HepG2 (cell line): ENCODE measurements around the gene BLOC1S1. TPM values are rescaled to one million over a fixed set of nuclear protein-coding genes. Genes with fewer than 3 reads are reported as not detected.

Experiments
- ATAC-seq: fragments of 200-7000 bp; cut with Tn5 transposase; 3 replicates; pipeline ENCODE4 v1.9.1; 2020; ENCODE audit warnings: mild to moderate bottlenecking, moderate library complexity
- BruUV-seq: library from RNA; stranded (reverse); fragments of 400-500 nt; replicated peaks from 2 replicates; lab custom pipeline; 2021; lab: Mats Ljungman, UMichigan
- CTCF ChIA-PET: fragments of 300-600 bp; formaldehyde crosslinking; extraction: SDS; loops from one replicate; lab custom pipeline; 2021; ENCODE audit warnings: low total read pairs, inconsistent platforms, low intra/inter-chr PET ratio; lab: Yijun Ruan, JAX
- POLR2A ChIA-PET: fragments of 350-600 bp; sonication (Branson Sonifier 250); formaldehyde crosslinking; loops from one replicate; lab custom pipeline; 2020; ENCODE audit warnings: antibody characterized with exemption, inconsistent platforms; lab: Yijun Ruan, JAX
- DNase-seq: peaks from one replicate; pipeline ENCODE4 v3.0.0-alpha.2; 2015; ENCODE audit warnings: low spot score
- FAIRE-seq: peaks from 3 replicates; lab custom pipeline; 2011; peaks lifted over from hg19 to GRCh38; lab: Jason Lieb, UNC
- H2AFZ ChIP-seq: one replicate; pipeline ENCODE4 v1.6.1; 2011; ENCODE audit warnings: low read length, inconsistent platforms
- H3K27ac ChIP-seq: fragments of 300-600 bp; 3 replicates; pipeline ENCODE4 v1.8.0; 2011; ENCODE audit warnings: mixed run types, mild to moderate bottlenecking, mixed read lengths, low read length, inconsistent platforms; ENCODE audit not compliant: insufficient read depth; ENCODE audit errors: extremely low read length
- H3K27me3 ChIP-seq, 2 experiments: fragments of 200-600 bp in 1 of 2; 2 replicates in 1 of 2; 3 replicates in 1 of 2; pipeline versions ENCODE4 v1.6.0 to v1.8.0; 2011; ENCODE audit warnings: low read length in 2 of 2, mild to moderate bottlenecking in 2 of 2, moderate library complexity in 2 of 2, inconsistent platforms in 1 of 2; ENCODE audit not compliant: insufficient read depth in 2 of 2, control insufficient read depth in 1 of 2
- H3K36me3 ChIP-seq, 2 experiments: fragments of 200-600 bp in 1 of 2; replicated peaks in 1 of 2; 2 replicates in 1 of 2; 3 replicates in 1 of 2; pipeline versions ENCODE4 v1.5.1 to v1.8.0; 2011; ENCODE audit warnings: low read length in 2 of 2, inconsistent platforms in 1 of 2; ENCODE audit not compliant: insufficient read depth in 2 of 2, control insufficient read depth in 1 of 2
- H3K4me1 ChIP-seq: 2 replicates; pipeline ENCODE4 v1.5.1; 2012; ENCODE audit warnings: low read length, inconsistent platforms; ENCODE audit not compliant: insufficient read depth
- H3K4me2 ChIP-seq: 2 replicates; pipeline ENCODE4 v1.6.0; 2011; ENCODE audit warnings: low read depth, low read length, inconsistent platforms
- H3K4me3 ChIP-seq, 3 experiments: fragments of 200-600 bp in 1 of 3; sonication (generic), shearing (Covaris generic) in 1 of 3; replicated peaks in 1 of 3; 2 replicates each; pipeline ENCODE4 v1.5.1; 2011 to 2016; ENCODE audit warnings: low read length in 3 of 3, inconsistent platforms in 2 of 3, low read depth in 2 of 3, mild to moderate bottlenecking in 2 of 3, control low read depth in 1 of 3, mixed read lengths in 1 of 3; ENCODE audit not compliant: insufficient read depth in 1 of 3
- H3K79me2 ChIP-seq: one replicate; pipeline ENCODE4 v1.6.1; 2011; ENCODE audit warnings: low read length, inconsistent platforms; ENCODE audit not compliant: insufficient read depth
- H3K9ac ChIP-seq: 2 replicates; pipeline ENCODE4 v1.6.0; 2011; ENCODE audit warnings: mild to moderate bottlenecking, low read depth, low read length, inconsistent platforms; ENCODE audit not compliant: insufficient read depth
- H3K9me3 ChIP-seq: 2 replicates; pipeline ENCODE4 v1.5.1; 2012; ENCODE audit warnings: mild to moderate bottlenecking, low read length
- H4K20me1 ChIP-seq: 2 replicates; pipeline ENCODE4 v1.6.0; 2011; ENCODE audit warnings: inconsistent platforms, mild to moderate bottlenecking, low read length, moderate library complexity; ENCODE audit not compliant: insufficient read depth
- ATF6 ChIP-seq: sonication (generic); formaldehyde crosslinking; conservative IDR thresholded peaks from 2 replicates; pipeline ENCODE4 v1.4.0; 2020; ENCODE audit warnings: missing genetic modification reagents
- CBFB ChIP-seq: sonication (generic); formaldehyde crosslinking; IDR thresholded peaks from 2 replicates; pipeline ENCODE4 v1.4.0; 2020; ENCODE audit warnings: missing genetic modification reagents
- HNF4A ChIP-seq: sonication (generic); formaldehyde crosslinking; IDR thresholded peaks from 2 replicates; pipeline ENCODE4 v1.4.0; 2020; ENCODE audit warnings: missing genetic modification reagents
- HNF4G ChIP-seq, 2 experiments: sonication (generic) in 1 of 2; formaldehyde crosslinking in 1 of 2; IDR thresholded peaks; 2 replicates each; pipeline versions ENCODE4 v1.4.0 to v1.6.1; 2011 to 2020; ENCODE audit warnings: borderline replicate concordance in 2 of 2, low read depth in 2 of 2, mild to moderate bottlenecking in 2 of 2, low read length in 1 of 2, missing genetic modification reagents in 1 of 2, moderate library complexity in 1 of 2
- TBX2 ChIP-seq: sonication (generic); formaldehyde crosslinking; IDR thresholded peaks from 2 replicates; pipeline ENCODE4 v1.5.0; 2020; ENCODE audit warnings: missing genetic modification reagents, mild to moderate bottlenecking, borderline replicate concordance
- ZBTB39 ChIP-seq: sonication (generic); formaldehyde crosslinking; IDR thresholded peaks from 2 replicates; pipeline ENCODE4 v1.5.0; 2020; ENCODE audit warnings: missing genetic modification reagents
- ZFP82 ChIP-seq: sonication (generic); formaldehyde crosslinking; IDR thresholded peaks from 2 replicates; pipeline ENCODE4 v1.5.1; 2020; ENCODE audit warnings: mild to moderate bottlenecking, missing genetic modification reagents, borderline replicate concordance
- ZNF17 ChIP-seq: sonication (generic); formaldehyde crosslinking; IDR thresholded peaks from 2 replicates; pipeline ENCODE4 v1.5.0; 2020; ENCODE audit warnings: mild to moderate bottlenecking, missing genetic modification reagents
- WGBS: methylation state at CpG from one replicate; pipeline ENCODE4 v1.1.6; 2017; ENCODE audit warnings: low lambda C conversion rate; 5-methylcytosine and 5-hydroxymethylcytosine counted together
- in situ Hi-C: cut with HindIII; loops from 2 replicates; pipeline ENCODE4 v1.10.0; 2017; ENCODE audit warnings: low pct_unique_long_range_greater_than_20kb; ENCODE audit not compliant: extremely low pct_ligation_motif_present
- intact Hi-C: fragments of 100-400 bp; cut with micrococcal nuclease; formaldehyde crosslinking; loops from one replicate; pipeline ENCODE4 v1.10.0; 2022; ENCODE audit not compliant: unreplicated experiment
- polyA plus RNA-seq, 8 experiments: library from polyadenylated mRNA; depleted of rRNA in 3 of 8; stranded (reverse) in 7 of 8; unstranded in 1 of 8; fragments of >200 nt; fragmentation: Illumina TruSeq in 4 of 8; extraction: Trizol in 4 of 8; gene quantifications; 2 replicates each; pipeline versions ENCODE4 v1.2.1 to v1.2.3, GENCODE V29; 2011 to 2016; ENCODE audit warnings: low read depth in 4 of 8, missing spikeins in 1 of 8, mixed read lengths in 1 of 8; ENCODE audit not compliant: insufficient read depth in 1 of 8
- total RNA-seq, 5 experiments: library from RNA; depleted of rRNA; stranded (reverse); fragments of >200 nt; fragmentation: Illumina TruSeq; extraction: Trizol; gene quantifications; 2 replicates each; pipeline ENCODE4 v1.2.3, GENCODE V29; 2016; ENCODE audit warnings: low read depth in 1 of 5

The BLOC1S1 gene
- total and polyA plus RNA-seq, 2 of the 13 experiments (the other 11 are each of a cell fraction or from before 2014, with no cell fraction given), result 55.1 to 95.3 TPM

- TF ChIP-seq ZBTB39 (CRISPR knock-in tag) (no peak), ATF6 (CRISPR knock-in tag) (no peak), ZFP82 (no peak), ZNF17 (CRISPR knock-in tag) (no peak)
These were observed 16.9 kb upstream of the BLOC1S1 start (continued) for GRCh38 chr12:55698965-55699364.

- no peak overlapping the region for H3K27ac ChIP-seq
- POLR2A ChIA-PET, result interaction anchor here (2.1 kb wide), 1 partner anchor 18 kb away, joined by 5 read pairs; a partner anchor contains a TSS
- no peaks in the 10 kb centered on the region for H4K20me1 ChIP-seq
- intact Hi-C loops (no loop called here), in situ Hi-C loops (no loop called here)
- H3K9me3 ChIP-seq, result no peaks in the 10 kb centered on the region
- FAIRE-seq (no peak), DNase-seq (no peak), ATAC-seq (peak; percentile 7; the same call in 2 of the 3 replicates)
- BruUV-seq, result no TSS peak
- TF ChIP-seq TBX2 (CRISPR knock-in tag) (no peak), CBFB (CRISPR knock-in tag) (no peak), HNF4G (IDR thresholded peaks at IDR 0.05; ENCODE audit: borderline replicate concordance, low read depth, low read length) (0 out of 2 replicates have a peak, but pooled peaks have one; percentile 7), HNF4G (CRISPR knock-in tag; IDR thresholded peaks at IDR 0.05; ENCODE audit: borderline replicate concordance, low read depth) (no peak), HNF4A (CRISPR knock-in tag) (peak; percentile 39)
- 4% methylated on average over 5 of the region's 5 CpGs for WGBS
- CTCF ChIA-PET, result no interaction called here
- peak overlapping the region in 1 of 3 experiments; percentile 9; a peak in 1 of 6 replicates for H3K4me3 ChIP-seq
- peaks cover 84% of the 10 kb centered on the region for H3K4me1 ChIP-seq
- no peaks in the 10 kb centered on the region for H3K36me3 ChIP-seq
- peaks cover 6 to 17% of the 10 kb centered on the region in 2 experiments; a peak in 3 of 5 replicates for H3K27me3 ChIP-seq
- H3K4me2 ChIP-seq, result peak overlapping the region; percentile 21; the same call in 1 of the 2 replicates
- no peak overlapping the region for H3K9ac ChIP-seq
- no peak overlapping the region for H2AFZ ChIP-seq
- H3K79me2 ChIP-seq, result no peaks in the 10 kb centered on the region
These were observed 16.3 kb upstream of the BLOC1S1 start for GRCh38 chr12:55699471-55700055.
